Breast epithelium (tissue), 3 donors: ENCODE results near the gene DGKA.

Experiments used
- POLR2A ChIP-seq: fragments of 450-650 bp; IDR thresholded peaks from one replicate; pipeline ENCODE4 v1.6.1; 2016; ENCODE audit warnings: antibody characterized with exemption, mild to moderate bottlenecking, moderate library complexity
- POLR2AphosphoS5 ChIP-seq, 3 donors: sonication (generic); formaldehyde crosslinking; IDR thresholded peaks; one replicate each; pipeline ENCODE4 v1.6.1; 2017; ENCODE audit warnings: antibody characterized with exemption in 3 of 3
- TF ChIP-seq, protein P1 (sequence below), 3 donors: fragments of 450-650 bp; IDR thresholded peaks; one replicate each; pipeline ENCODE4 v1.5.1; 2016 to 2017; ENCODE audit warnings: antibody characterized with exemption in 3 of 3, mild to moderate bottlenecking in 3 of 3, moderate library complexity in 3 of 3

DNA sequence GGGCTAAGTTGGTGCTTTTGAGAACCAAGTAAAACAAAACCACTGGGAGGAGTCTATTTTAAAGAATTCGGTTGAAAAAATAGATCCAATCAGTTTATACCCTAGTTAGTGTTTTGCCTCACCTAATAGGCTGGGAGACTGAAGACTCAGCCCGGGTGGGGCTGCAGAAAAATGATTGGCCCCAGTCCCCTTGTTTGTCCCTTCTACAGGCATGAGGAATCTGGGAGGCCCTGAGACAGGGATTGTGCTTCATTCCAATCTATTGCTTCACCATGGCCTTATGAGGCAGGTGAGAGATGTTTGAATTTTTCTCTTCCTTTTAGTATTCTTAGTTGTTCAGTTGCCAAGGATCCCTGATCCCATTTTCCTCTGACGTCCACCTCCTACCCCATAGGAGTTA is 41.1 kb downstream of the DGKA start:
- TF ChIP-seq, protein P1, sequence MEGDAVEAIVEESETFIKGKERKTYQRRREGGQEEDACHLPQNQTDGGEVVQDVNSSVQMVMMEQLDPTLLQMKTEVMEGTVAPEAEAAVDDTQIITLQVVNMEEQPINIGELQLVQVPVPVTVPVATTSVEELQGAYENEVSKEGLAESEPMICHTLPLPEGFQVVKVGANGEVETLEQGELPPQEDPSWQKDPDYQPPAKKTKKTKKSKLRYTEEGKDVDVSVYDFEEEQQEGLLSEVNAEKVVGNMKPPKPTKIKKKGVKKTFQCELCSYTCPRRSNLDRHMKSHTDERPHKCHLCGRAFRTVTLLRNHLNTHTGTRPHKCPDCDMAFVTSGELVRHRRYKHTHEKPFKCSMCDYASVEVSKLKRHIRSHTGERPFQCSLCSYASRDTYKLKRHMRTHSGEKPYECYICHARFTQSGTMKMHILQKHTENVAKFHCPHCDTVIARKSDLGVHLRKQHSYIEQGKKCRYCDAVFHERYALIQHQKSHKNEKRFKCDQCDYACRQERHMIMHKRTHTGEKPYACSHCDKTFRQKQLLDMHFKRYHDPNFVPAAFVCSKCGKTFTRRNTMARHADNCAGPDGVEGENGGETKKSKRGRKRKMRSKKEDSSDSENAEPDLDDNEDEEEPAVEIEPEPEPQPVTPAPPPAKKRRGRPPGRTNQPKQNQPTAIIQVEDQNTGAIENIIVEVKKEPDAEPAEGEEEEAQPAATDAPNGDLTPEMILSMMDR (IDR thresholded peaks at IDR 0.05): no peak
- TF ChIP-seq POLR2A (no peak), POLR2AphosphoS5 (IDR thresholded peaks at IDR 0.05) (peak in 1 of 3 donors; percentile 41)
